ENCODE results near the gene PHRF1.

PHRF1 gene

DNA sequence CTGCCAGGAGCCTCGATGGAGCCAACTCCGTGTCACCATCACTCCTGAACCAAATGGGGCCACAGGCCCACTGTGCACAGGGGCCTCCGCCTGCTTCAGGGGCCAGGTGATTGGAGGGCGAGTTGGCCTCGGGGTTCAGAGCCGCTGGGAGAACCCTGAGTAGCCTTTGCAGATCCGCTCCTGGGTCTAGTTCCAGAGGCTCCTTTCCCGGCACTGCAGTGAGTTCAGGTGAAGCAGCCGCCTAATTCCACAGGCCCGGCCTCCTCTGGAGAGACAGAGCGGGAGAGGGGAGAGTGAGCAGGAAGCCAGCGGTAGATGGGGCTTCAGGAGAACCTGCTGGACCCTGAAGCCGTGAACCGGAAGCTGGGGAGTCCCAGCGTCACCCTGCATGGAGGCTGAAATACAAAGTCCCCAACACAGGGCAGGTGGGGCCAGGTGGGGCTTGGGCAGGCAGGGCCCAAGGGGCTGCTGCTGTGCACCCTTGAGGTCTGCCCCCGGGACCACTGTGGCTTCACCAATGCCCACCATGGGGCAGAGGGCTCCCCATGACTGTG is 83.3 kb downstream of the PHRF1 start:
- DNase-seq, result no peak

DNA sequence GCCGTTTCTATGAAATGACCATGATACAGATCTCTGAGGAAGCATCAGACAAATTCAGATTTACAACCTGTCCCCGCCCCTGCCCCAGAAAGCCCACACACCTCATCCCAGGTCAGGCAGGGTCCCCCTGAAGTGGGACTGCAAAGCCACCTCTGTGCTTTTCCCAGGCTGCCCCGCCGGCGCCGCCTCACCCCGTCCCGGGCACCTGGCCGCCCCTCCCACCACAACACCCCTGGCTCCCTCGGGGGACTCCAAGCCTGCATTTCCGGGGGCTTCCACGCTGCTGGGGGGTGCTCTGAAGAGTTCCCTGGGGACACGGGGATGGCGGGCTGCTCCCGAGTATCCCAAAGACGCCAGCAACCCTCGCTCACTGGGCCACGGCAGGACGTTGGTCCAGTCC is 84.0 kb downstream of the PHRF1 start:
- no peak for DNase-seq

DNA sequence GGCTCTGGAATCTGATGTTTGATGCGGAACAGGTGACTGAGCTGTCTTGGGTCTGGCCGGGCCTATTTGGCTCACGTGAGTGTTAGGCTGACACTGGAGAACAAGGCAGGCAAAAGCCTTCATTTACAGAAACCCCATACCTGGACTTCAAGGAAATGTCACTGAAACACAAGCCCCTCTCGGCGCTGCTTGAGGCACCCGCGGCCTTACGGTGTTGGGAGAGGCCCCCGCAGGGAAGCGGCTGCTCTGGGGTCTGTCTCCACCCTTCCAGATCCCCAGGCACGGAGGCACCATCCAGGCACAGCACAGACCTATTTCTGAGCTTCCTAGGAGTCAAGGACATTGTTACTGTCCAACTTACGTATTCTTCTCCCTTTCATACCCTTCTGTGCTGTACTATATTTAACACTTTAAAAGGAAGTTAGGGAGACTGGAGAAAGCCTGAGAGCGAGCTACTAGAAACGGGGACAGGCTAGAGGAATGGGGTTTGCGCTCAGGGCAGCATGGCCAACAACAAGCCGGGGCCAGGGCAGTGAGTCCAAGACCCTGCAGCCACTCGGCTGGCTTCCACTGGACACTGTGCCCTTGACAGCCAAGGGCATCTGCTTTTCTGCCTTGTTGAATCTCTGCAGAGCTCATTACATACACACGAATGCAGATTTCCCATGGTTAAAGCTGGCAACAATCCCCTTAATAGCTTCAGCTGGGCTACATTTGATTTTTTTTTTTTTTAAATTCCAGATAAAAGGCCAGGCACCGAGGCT is 84.6 kb downstream of the PHRF1 start:
- no peak for DNase-seq

All from CD4-positive, alpha-beta T cell treated with Interleukin-4 for 4 hours (primary cell).